Neural progenitor cell (in vitro differentiated cells): Measurements from ENCODE around the gene WIPF3. TPM values are rescaled to one million over a fixed set of nuclear protein-coding genes. Genes with fewer than 3 reads are reported as not detected.

Source experiments
- DNase-seq: peaks from one replicate; pipeline ENCODE4 v3.0.0-alpha.2; 2016; ENCODE audit warnings: low spot score
- H2AFZ ChIP-seq: fragments of 200-600 bp; sonication (generic); replicated peaks from 2 replicates; pipeline ENCODE4 v1.6.1; 2016; ENCODE audit warnings: antibody characterized with exemption
- H3F3A ChIP-seq: fragments of 200-600 bp; sonication (generic); 2 replicates; pipeline ENCODE4 v1.6.1; 2016; ENCODE audit warnings: antibody characterized with exemption, low read depth
- H3K27ac ChIP-seq: fragments of 200-600 bp; sonication (generic); 2 replicates; pipeline ENCODE4 v1.5.1; 2016; ENCODE audit warnings: mild to moderate bottlenecking
- H3K27me3 ChIP-seq: fragments of 200-600 bp; sonication (generic); 2 replicates; pipeline ENCODE4 v1.6.1; 2016; ENCODE audit warnings: mild to moderate bottlenecking, moderate library complexity
- H3K36me3 ChIP-seq: fragments of 200-600 bp; sonication (generic); 2 replicates; pipeline ENCODE4 v1.5.1; 2016
- H3K4me1 ChIP-seq: fragments of 200-600 bp; sonication (generic); 2 replicates; pipeline ENCODE4 v1.6.1; 2016; ENCODE audit warnings: mixed run types
- H3K4me2 ChIP-seq: fragments of 200-600 bp; sonication (generic); 2 replicates; pipeline ENCODE4 v1.6.1; 2016
- H3K4me3 ChIP-seq: fragments of 200-600 bp; sonication (generic); 2 replicates; pipeline ENCODE4 v1.5.1; 2016
- H3K79me2 ChIP-seq: fragments of 200-600 bp; sonication (generic); 2 replicates; pipeline ENCODE4 v1.6.1; 2016; ENCODE audit warnings: low read depth
- H3K9ac ChIP-seq: fragments of 200-600 bp; sonication (generic); 2 replicates; pipeline ENCODE4 v1.6.1; 2016
- H3K9me3 ChIP-seq: fragments of 200-600 bp; sonication (generic); 2 replicates; pipeline ENCODE4 v1.5.1; 2016; ENCODE audit warnings: low read depth
- H4K20me1 ChIP-seq: fragments of 200-600 bp; sonication (generic); 2 replicates; pipeline ENCODE4 v1.6.1; 2016; ENCODE audit warnings: low read depth
- H3K27ac Mint-ChIP-seq: 3 replicates; pipeline ENCODE4 v1.8.0; 2021; ENCODE audit warnings: mixed read lengths
- H3K27me3 Mint-ChIP-seq: 2 replicates; pipeline ENCODE4 v1.8.0; 2022; ENCODE audit warnings: low read depth, mild to moderate bottlenecking, inconsistent platforms, moderate library complexity, mixed read lengths; ENCODE audit not compliant: insufficient read depth
- H3K36me3 Mint-ChIP-seq: 3 replicates; pipeline ENCODE4 v1.8.0; 2021; ENCODE audit warnings: mixed read lengths
- H3K4me1 Mint-ChIP-seq: 3 replicates; pipeline ENCODE4 v1.8.0; 2021; ENCODE audit warnings: mixed read lengths
- H3K4me3 Mint-ChIP-seq: 3 replicates; pipeline ENCODE4 v1.8.0; 2021; ENCODE audit warnings: mild to moderate bottlenecking, moderate library complexity, mixed read lengths
- H3K9me3 Mint-ChIP-seq: 3 replicates; pipeline ENCODE4 v1.8.0; 2020; ENCODE audit warnings: mixed read lengths
- EZH2 ChIP-seq: fragments of 200-600 bp; sonication (generic); IDR thresholded peaks from 2 replicates; pipeline ENCODE4 v1.6.1; 2017; ENCODE audit warnings: antibody characterized with exemption, mild to moderate bottlenecking, moderate library complexity
- EZH2phosphoT487 ChIP-seq: fragments of 200-600 bp; sonication (generic); IDR thresholded peaks from 2 replicates; pipeline ENCODE4 v1.6.1; 2017; ENCODE audit warnings: antibody characterized with exemption
- total RNA-seq: library from RNA; depleted of rRNA; stranded (reverse); fragments of >200 nt; gene quantifications from 2 replicates; pipeline ENCODE4 v1.2.3, GENCODE V29; 2015; ENCODE audit warnings: low replicate concordance
- TF ChIP-seq, protein P1 (sequence below): fragments of 200-600 bp; sonication (generic); IDR thresholded peaks from 2 replicates; pipeline ENCODE4 v1.5.1; 2017; ENCODE audit warnings: antibody characterized with exemption, mild to moderate bottlenecking

The WIPF3 gene
- total RNA-seq, 1 donor from 2014 or later, result 5.2 TPM

DNA sequence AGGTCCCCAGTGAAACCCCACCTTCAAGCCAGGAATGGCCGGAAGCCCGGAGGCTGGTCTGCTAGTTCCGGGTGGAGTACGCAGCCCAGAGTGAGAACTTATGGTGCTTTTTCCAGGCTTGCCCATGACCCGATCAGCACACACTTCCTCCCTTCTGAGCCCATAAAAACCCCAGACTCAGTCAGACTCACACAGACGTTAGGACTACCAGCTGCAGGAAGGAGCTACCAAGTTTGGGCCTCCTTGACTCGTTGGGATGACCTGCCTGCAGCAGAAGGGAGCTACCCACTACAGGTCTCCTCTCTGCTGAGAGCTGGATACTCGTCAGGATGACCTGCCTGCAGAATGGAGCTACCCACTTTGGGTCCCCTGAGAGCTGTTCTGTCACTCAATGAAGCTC is 144.2 kb downstream of the WIPF3 start:
- Histone ChIP-seq H3K4me1 (no peaks in the 10 kb centered on the region), H2AFZ (no peak overlapping the region), H3K27ac (no peak overlapping the region), H4K20me1 (no peaks in the 10 kb centered on the region), H3K27me3 (no peaks in the 10 kb centered on the region), H3K79me2 (no peaks in the 10 kb centered on the region), H3K4me3 (no peak overlapping the region), H3K9ac (no peak overlapping the region), H3F3A (no peaks in the 10 kb centered on the region), H3K9me3 (no peaks in the 10 kb centered on the region), H3K36me3 (no peaks in the 10 kb centered on the region), H3K4me2 (no peak overlapping the region)
- Mint-ChIP-seq H3K4me3 (no peak overlapping the region), H3K27ac (no peak overlapping the region), H3K36me3 (peaks cover 42% of the 10 kb centered on the region), H3K27me3 (no peaks in the 10 kb centered on the region), H3K4me1 (peaks cover 3% of the 10 kb centered on the region), H3K9me3 (no peaks in the 10 kb centered on the region)
- no peak for DNase-seq
- TF ChIP-seq, protein P1, sequence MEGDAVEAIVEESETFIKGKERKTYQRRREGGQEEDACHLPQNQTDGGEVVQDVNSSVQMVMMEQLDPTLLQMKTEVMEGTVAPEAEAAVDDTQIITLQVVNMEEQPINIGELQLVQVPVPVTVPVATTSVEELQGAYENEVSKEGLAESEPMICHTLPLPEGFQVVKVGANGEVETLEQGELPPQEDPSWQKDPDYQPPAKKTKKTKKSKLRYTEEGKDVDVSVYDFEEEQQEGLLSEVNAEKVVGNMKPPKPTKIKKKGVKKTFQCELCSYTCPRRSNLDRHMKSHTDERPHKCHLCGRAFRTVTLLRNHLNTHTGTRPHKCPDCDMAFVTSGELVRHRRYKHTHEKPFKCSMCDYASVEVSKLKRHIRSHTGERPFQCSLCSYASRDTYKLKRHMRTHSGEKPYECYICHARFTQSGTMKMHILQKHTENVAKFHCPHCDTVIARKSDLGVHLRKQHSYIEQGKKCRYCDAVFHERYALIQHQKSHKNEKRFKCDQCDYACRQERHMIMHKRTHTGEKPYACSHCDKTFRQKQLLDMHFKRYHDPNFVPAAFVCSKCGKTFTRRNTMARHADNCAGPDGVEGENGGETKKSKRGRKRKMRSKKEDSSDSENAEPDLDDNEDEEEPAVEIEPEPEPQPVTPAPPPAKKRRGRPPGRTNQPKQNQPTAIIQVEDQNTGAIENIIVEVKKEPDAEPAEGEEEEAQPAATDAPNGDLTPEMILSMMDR, result no peak
- TF ChIP-seq EZH2, result no peak
- no peak for TF ChIP-seq EZH2phosphoT487

GRCh38 chr7:29951206-29951605 is 144.9 kb downstream of the WIPF3 start:
- Mint-ChIP-seq H3K4me1 (peaks cover 6% of the 10 kb centered on the region), H3K27ac (no peak overlapping the region), H3K4me3 (no peak overlapping the region), H3K36me3 (peaks cover 35% of the 10 kb centered on the region), H3K27me3 (no peaks in the 10 kb centered on the region), H3K9me3 (no peaks in the 10 kb centered on the region)
- Histone ChIP-seq H3K9me3 (no peaks in the 10 kb centered on the region), H3K27me3 (no peaks in the 10 kb centered on the region), H3K27ac (no peak overlapping the region), H3K4me3 (no peak overlapping the region), H2AFZ (no peak overlapping the region), H3K4me1 (no peaks in the 10 kb centered on the region), H3K9ac (no peak overlapping the region), H3K79me2 (peaks cover 3% of the 10 kb centered on the region), H3K36me3 (no peaks in the 10 kb centered on the region), H4K20me1 (peaks cover 4% of the 10 kb centered on the region), H3F3A (no peaks in the 10 kb centered on the region), H3K4me2 (no peak overlapping the region)
- no peak for DNase-seq
- TF ChIP-seq EZH2 (no peak), EZH2phosphoT487 (no peak)
- TF ChIP-seq, protein P1, result no peak

- no peaks in the 10 kb centered on the region for H3K36me3 ChIP-seq
- H3K27ac ChIP-seq, result no peak overlapping the region
- H3K4me1 Mint-ChIP-seq, result peaks cover 23% of the 10 kb centered on the region
- no peak overlapping the region for H3K9ac ChIP-seq
- no peaks in the 10 kb centered on the region for H3K9me3 ChIP-seq
- no peaks in the 10 kb centered on the region for H3K27me3 ChIP-seq
- no peak for DNase-seq
- H3K4me3 Mint-ChIP-seq, result no peak overlapping the region
- no peak overlapping the region for H3K4me2 ChIP-seq
- no peak for TF ChIP-seq EZH2phosphoT487
- TF ChIP-seq, protein P1, result no peak
- no peak for TF ChIP-seq EZH2
- peaks cover 32% of the 10 kb centered on the region for H3K36me3 Mint-ChIP-seq
- H3K4me1 ChIP-seq, result peaks cover 17% of the 10 kb centered on the region
- H3K27ac Mint-ChIP-seq, result no peak overlapping the region
- H3K9me3 Mint-ChIP-seq, result no peaks in the 10 kb centered on the region
- H3F3A ChIP-seq, result no peaks in the 10 kb centered on the region
- H3K4me3 ChIP-seq, result no peak overlapping the region
- H3K27me3 Mint-ChIP-seq, result no peaks in the 10 kb centered on the region
- no peak overlapping the region for H2AFZ ChIP-seq
- H4K20me1 ChIP-seq, result peaks cover 11% of the 10 kb centered on the region
- peaks cover 27% of the 10 kb centered on the region for H3K79me2 ChIP-seq
Observed at GRCh38 chr7:29953726-29954347, 147.5 kb downstream of the WIPF3 start.
